K562 (cell line): Measurements from ENCODE around the gene CDKL4.

Experiments
- ADNP ChIP-seq: fragments of 200-800 bp; sonication (Bioruptor generic); IDR thresholded peaks from 2 replicates; pipeline ENCODE4 v1.6.1; 2016; ENCODE audit warnings: missing genetic modification characterization, missing compliant biosample characterization
- CEBPB ChIP-seq: fragments of 450-650 bp; IDR thresholded peaks from 2 replicates; pipeline ENCODE4 v1.6.1; 2016; ENCODE audit warnings: missing genetic modification characterization, missing compliant biosample characterization
- HDAC1 ChIP-seq, 2 experiments: fragments of 450-650 bp; IDR thresholded peaks; 2 replicates each; pipeline ENCODE4 v1.6.1; 2016 to 2017; ENCODE audit warnings: inconsistent platforms in 1 of 2, mild to moderate bottlenecking in 1 of 2, moderate library complexity in 1 of 2
- NFE2L1 ChIP-seq: fragments of 450-650 bp; IDR thresholded peaks from 2 replicates; pipeline ENCODE4 v1.6.1; 2016; ENCODE audit warnings: missing genetic modification characterization, low read depth, mild to moderate bottlenecking, missing compliant biosample characterization, moderate library complexity, borderline replicate concordance
- NR2C2 ChIP-seq, 2 experiments: fragments of 200-800 bp in 1 of 2; sonication (Bioruptor generic) in 1 of 2; sonication (generic) in 1 of 2; formaldehyde crosslinking in 1 of 2; IDR thresholded peaks; 2 replicates each; pipeline versions ENCODE4 v1.6.1 to v1.8.0; 2016 to 2022; ENCODE audit warnings: mild to moderate bottlenecking in 1 of 2, missing compliant biosample characterization in 1 of 2, missing genetic modification characterization in 1 of 2, missing genetic modification reagents in 1 of 2
- POLR2A ChIP-seq: fragments of 450-650 bp; conservative IDR thresholded peaks from 2 replicates; pipeline ENCODE4 v1.6.1; 2016
- RAD21 ChIP-seq, 2 experiments: fragments of 250-450 bp in 1 of 2; fragments of 450-650 bp in 1 of 2; sonication (Bioruptor Pico) in 1 of 2; formaldehyde crosslinking in 1 of 2; IDR thresholded peaks in 1 of 2; conservative IDR thresholded peaks in 1 of 2; 2 replicates each; pipeline versions ENCODE4 v1.4.0 to v1.8.0; 2020 to 2022; ENCODE audit warnings: mild to moderate bottlenecking in 2 of 2, moderate library complexity in 1 of 2
- TCF7 ChIP-seq: sonication (generic); IDR thresholded peaks from 2 replicates; pipeline ENCODE4 v1.6.1; 2016; ENCODE audit warnings: antibody characterized with exemption, borderline replicate concordance
- ZNF384 ChIP-seq: IDR thresholded peaks from 2 replicates; pipeline ENCODE4 v1.6.1; 2012; ENCODE audit warnings: low read depth, low read length, improper control_type of control experiment

GRCh38 chr2:39246382-39246980 lies 2.7 kb upstream of the CDKL4 start:
- no peak for TF ChIP-seq HDAC1 (IDR thresholded peaks at IDR 0.05)
- no peak for TF ChIP-seq POLR2A
- no peak for TF ChIP-seq TCF7
- TF ChIP-seq CEBPB (tag) = no peak
- TF ChIP-seq ADNP (tag) = no peak
- no peak for TF ChIP-seq NR2C2 (CRISPR knock-in tag; IDR thresholded peaks at IDR 0.05)
- no peak for TF ChIP-seq NR2C2 (tag; IDR thresholded peaks at IDR 0.05)
- no peak for TF ChIP-seq ZNF384
- no peak for TF ChIP-seq NFE2L1 (tag)
- no peak for TF ChIP-seq RAD21 (CRISPR knock-in tag; conservative IDR thresholded peaks at IDR 0.05 in 1 of 2, IDR thresholded peaks at IDR 0.05 in 1 of 2)
